Transverse colon (tissue), 4 donors: ENCODE results near the gene MAPKAP1. TPM values are rescaled to one million over a fixed set of nuclear protein-coding genes. Genes with fewer than 3 reads are reported as not detected.

Source experiments
- DNase-seq: peaks from one replicate; pipeline ENCODE4 v3.0.0-alpha.2; 2019
- H3K27ac ChIP-seq, 4 donors: fragments of 200-600 bp; sonication (generic); 2 replicates each; pipeline ENCODE4 v1.5.1; 2016 to 2018; ENCODE audit warnings: inconsistent platforms in 4 of 4
- H3K27me3 ChIP-seq: fragments of 200-600 bp; sonication (generic); 2 replicates; pipeline ENCODE4 v1.5.1; 2017; ENCODE audit warnings: inconsistent platforms
- H3K36me3 ChIP-seq, 4 donors: fragments of 200-600 bp; sonication (generic); 2 replicates each; pipeline ENCODE4 v1.5.1; 2017 to 2019; ENCODE audit warnings: inconsistent platforms in 4 of 4
- H3K4me1 ChIP-seq, 4 donors: fragments of 200-600 bp; sonication (generic); 2 replicates each; pipeline ENCODE4 v1.5.1; 2017 to 2020; ENCODE audit warnings: inconsistent platforms in 4 of 4
- H3K4me3 ChIP-seq, 4 donors: fragments of 200-600 bp; sonication (generic); 1 replicate in 1 of 4; 2 replicates in 3 of 4; pipeline versions ENCODE4 v1.5.1 to v1.6.1; 2017 to 2019; ENCODE audit warnings: inconsistent platforms in 4 of 4
- H3K9me3 ChIP-seq, 2 donors: fragments of 200-600 bp; sonication (generic); 2 replicates each; pipeline ENCODE4 v1.5.1; 2017 to 2019; ENCODE audit warnings: inconsistent platforms in 2 of 2
- CTCF ChIP-seq, 5 experiments: fragments of 200-600 bp in 3 of 5; fragments of 450-650 bp in 2 of 5; sonication (generic) in 3 of 5; IDR thresholded peaks; 1 replicate in 2 of 5; 2 replicates in 3 of 5; pipeline ENCODE4 v1.5.1; 2016 to 2017; ENCODE audit warnings: antibody characterized with exemption in 5 of 5, inconsistent platforms in 3 of 5, mild to moderate bottlenecking in 2 of 5, moderate library complexity in 1 of 5
- EP300 ChIP-seq: sonication (generic); formaldehyde crosslinking; IDR thresholded peaks from one replicate; pipeline ENCODE4 v1.6.1; 2017; ENCODE audit warnings: antibody characterized with exemption, low read depth
- POLR2A ChIP-seq: fragments of 450-650 bp; IDR thresholded peaks from one replicate; pipeline ENCODE4 v1.6.1; 2016; ENCODE audit warnings: antibody characterized with exemption, mild to moderate bottlenecking, moderate library complexity
- POLR2AphosphoS5 ChIP-seq, 3 donors: sonication (generic); formaldehyde crosslinking; IDR thresholded peaks; one replicate each; pipeline ENCODE4 v1.6.1; 2016; ENCODE audit warnings: antibody characterized with exemption in 3 of 3
- WGBS, 2 donors: methylation state at CpG; one replicate each; pipeline ENCODE4 v1.1.5; 2018; ENCODE audit warnings: low coverage in 1 of 2; 5-methylcytosine and 5-hydroxymethylcytosine counted together
- in situ Hi-C, 4 donors: fragments of 200-750 bp; cut with MboI; loops; one replicate each; pipeline versions ENCODE4 v1.15.0 to v1.15.1; 2017; ENCODE audit warnings: low sequenced_read_pairs in 3 of 4, low pct_ligation_motif_present in 1 of 4, low pct_unique_long_range_greater_than_20kb in 1 of 4
- intact Hi-C: fragments of 100-400 bp; cut with DNase I; formaldehyde crosslinking; loops from one replicate; pipeline ENCODE4 v1.15.1; 2023; ENCODE audit warnings: low total_unique reads
- total RNA-seq, 4 donors: library from RNA; depleted of rRNA; stranded (reverse); fragments of >200 nt; gene quantifications; one replicate each; pipeline ENCODE4 v1.1.0, GENCODE V29; 2016

Gene MAPKAP1
- total RNA-seq, 4 donors from 2014 or later, result 59.8 to 83.4 (median 71.2) TPM

GRCh38 chr9:125433461-125434011 is 273.5 kb downstream of the MAPKAP1 start:
- Histone ChIP-seq H3K9me3 (no peaks in the 10 kb centered on the region), H3K4me3 (no peak overlapping the region), H3K36me3 (peaks cover 0 to 1% (median 0%) of the 10 kb centered on the region in 4 donors), H3K4me1 (no peaks in the 10 kb centered on the region), H3K27me3 (no peaks in the 10 kb centered on the region), H3K27ac (no peak overlapping the region)
- DNase-seq, result no peak
- TF ChIP-seq POLR2AphosphoS5 (IDR thresholded peaks at IDR 0.05) (no peak), EP300 (no peak), CTCF (IDR thresholded peaks at IDR 0.05) (no peak), POLR2A (no peak)
- intact Hi-C loops (no loop called here), in situ Hi-C loops (no loop called here)
- 21 to 53% methylated on average over 4 to 13 of the region's 15 CpGs for WGBS, 2 donors

- Histone ChIP-seq H3K4me1 (no peaks in the 10 kb centered on the region), H3K4me3 (no peak overlapping the region), H3K27me3 (no peaks in the 10 kb centered on the region), H3K27ac (no peak overlapping the region), H3K36me3 (no peaks in the 10 kb centered on the region), H3K9me3 (no peaks in the 10 kb centered on the region)
- TF ChIP-seq CTCF (IDR thresholded peaks at IDR 0.05) (no peak), POLR2A (no peak), POLR2AphosphoS5 (IDR thresholded peaks at IDR 0.05) (no peak), EP300 (no peak)
- in situ Hi-C loops (no loop called here), intact Hi-C loops (no loop called here)
- no peak for DNase-seq
- 80 to 81% methylated on average over 1 to 14 of the region's 14 CpGs for WGBS, 2 donors
These were observed 274.2 kb downstream of the MAPKAP1 start for GRCh38 chr9:125432715-125433385.

GRCh38 chr9:125431741-125432271 is 275.2 kb downstream of the MAPKAP1 start:
- H3K27ac ChIP-seq, result no peak overlapping the region
- in situ Hi-C loops (no loop called here), intact Hi-C loops (no loop called here)
- H3K4me3 ChIP-seq, result no peak overlapping the region
- 82% methylated on average over 10 of the region's 12 CpGs; no CpG with 5 or more reads in 1 of the 2 donors for WGBS, 2 donors
- H3K27me3 ChIP-seq, result no peaks in the 10 kb centered on the region
- no peak for DNase-seq
- no peaks in the 10 kb centered on the region for H3K4me1 ChIP-seq
- H3K9me3 ChIP-seq, result no peaks in the 10 kb centered on the region
- TF ChIP-seq POLR2AphosphoS5 (IDR thresholded peaks at IDR 0.05), result no peak
- TF ChIP-seq CTCF (IDR thresholded peaks at IDR 0.05), result no peak
- no peak for TF ChIP-seq POLR2A
- TF ChIP-seq EP300, result no peak
- no peaks in the 10 kb centered on the region for H3K36me3 ChIP-seq

GRCh38 chr9:125431012-125431305 is 276.0 kb downstream of the MAPKAP1 start:
- 82 to 100% methylated on average over 2 to 3 of the region's 3 CpGs for WGBS, 2 donors
- no peak for TF ChIP-seq CTCF (IDR thresholded peaks at IDR 0.05)
- no peak for TF ChIP-seq POLR2A
- TF ChIP-seq EP300, result no peak
- TF ChIP-seq POLR2AphosphoS5 (IDR thresholded peaks at IDR 0.05), result no peak
- in situ Hi-C loops (no loop called here), intact Hi-C loops (no loop called here)
- DNase-seq, result no peak
- Histone ChIP-seq H3K27ac (no peak overlapping the region), H3K36me3 (no peaks in the 10 kb centered on the region), H3K4me3 (no peak overlapping the region), H3K9me3 (no peaks in the 10 kb centered on the region), H3K4me1 (no peaks in the 10 kb centered on the region), H3K27me3 (no peaks in the 10 kb centered on the region)
